GM19438 (cell line): ENCODE results near the gene PROK1.
"Not testable (repeated sequence)": the region's sequence is repeated elsewhere in the genome, so short reads cannot be mapped to it uniquely, and the experiment has no call there.

Source experiments
- ATAC-seq: cut with Tn5 transposase; IDR thresholded peaks from one replicate; pipeline ENCODE4 v1.9.1; 2021; ENCODE audit warnings: low read depth; ENCODE audit not compliant: unreplicated experiment

The PROK1 gene

GRCh38 chr1:110433213-110433612 is 17.7 kb upstream of the PROK1 start:
- no peak for ATAC-seq

DNA sequence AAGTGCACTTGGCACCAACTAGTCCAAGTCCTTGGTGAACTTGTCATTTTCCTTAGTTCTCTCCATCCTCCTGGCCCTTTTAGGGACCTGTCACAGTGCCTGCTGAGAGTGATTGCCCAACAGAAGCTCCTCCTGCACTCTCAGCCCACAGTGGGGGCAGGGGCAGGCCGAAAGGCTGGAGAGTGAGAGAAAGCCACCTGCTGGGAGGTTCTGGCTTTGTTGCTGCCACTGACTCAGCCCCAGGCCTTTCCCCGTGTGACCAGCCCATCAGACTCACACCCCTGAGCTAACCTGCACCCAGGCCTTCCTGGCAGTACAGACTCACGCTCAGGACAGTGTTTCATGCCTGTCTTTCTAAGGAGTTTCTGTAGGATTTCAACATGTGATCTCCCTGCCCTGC is 17.1 kb upstream of the PROK1 start:
- no peak for ATAC-seq

GRCh38 chr1:110434946-110435345 is 16.0 kb upstream of the PROK1 start:
- no peak for ATAC-seq

DNA sequence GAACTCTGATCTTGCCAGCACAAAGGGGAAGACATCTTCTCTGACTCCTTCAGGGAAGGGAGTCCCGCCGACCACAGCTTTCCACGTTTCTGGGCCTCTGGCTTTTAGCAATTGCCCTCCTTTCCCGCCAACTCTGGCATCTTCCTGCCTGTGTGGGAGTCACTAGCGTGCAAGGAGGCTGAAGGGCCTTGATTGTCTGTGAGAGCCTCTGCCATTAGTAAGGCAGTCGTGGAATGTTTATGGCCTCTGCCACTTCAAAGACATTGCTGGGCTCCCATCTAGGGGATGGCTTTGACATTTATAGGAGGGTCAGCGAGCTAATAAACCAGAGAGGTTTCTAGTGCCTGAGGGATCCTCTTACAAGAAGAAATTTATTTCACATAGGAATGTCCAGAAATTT is 14.3 kb upstream of the PROK1 start:
- no peak for ATAC-seq

GRCh38 chr1:110437645-110438299 is 13.2 kb upstream of the PROK1 start:
- not testable (repeated sequence) for ATAC-seq

DNA sequence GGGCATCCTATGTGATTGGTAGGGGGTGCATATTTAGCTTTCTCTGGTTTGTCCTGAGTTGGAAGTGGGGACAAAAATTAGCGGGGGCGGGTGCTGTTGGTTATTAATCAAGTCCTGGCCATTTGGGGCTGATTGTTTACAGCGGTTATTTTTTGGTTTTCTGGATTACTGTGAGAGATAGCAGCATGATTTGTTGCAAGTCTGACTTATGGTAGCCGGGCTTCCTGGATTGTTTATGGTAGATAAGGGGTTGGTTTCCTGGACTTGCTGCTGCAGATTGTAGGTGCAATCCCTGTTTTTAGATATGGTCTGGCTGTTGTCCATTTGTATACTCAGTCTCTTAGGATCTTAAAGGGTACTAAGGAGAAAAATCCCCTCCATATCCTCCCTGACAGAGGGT is 12.1 kb upstream of the PROK1 start:
- ATAC-seq: no peak

- not testable (repeated sequence) for ATAC-seq
These were observed 11.1 kb upstream of the PROK1 start for GRCh38 chr1:110439873-110440272.

DNA sequence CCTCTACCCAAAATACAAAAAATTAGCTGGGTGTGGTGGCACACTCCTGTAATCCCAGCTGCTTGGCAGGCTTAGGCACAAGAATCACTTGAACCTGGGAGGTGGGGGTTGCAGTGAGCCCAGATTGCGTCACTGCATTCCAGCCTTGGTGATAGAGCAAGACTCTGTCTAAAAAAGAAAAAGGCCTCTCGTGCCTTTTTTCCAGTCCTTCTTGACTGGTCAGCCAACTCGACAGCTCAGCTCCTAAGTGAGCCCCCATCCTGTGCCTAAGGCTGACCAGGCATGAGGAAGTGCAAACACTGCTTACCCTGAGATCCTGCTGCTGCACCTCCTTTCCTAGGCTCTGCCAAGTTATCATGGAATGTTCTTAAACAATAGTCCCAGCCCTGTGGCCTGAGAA is 10.1 kb upstream of the PROK1 start:
- no peak for ATAC-seq

- no peak for ATAC-seq
These were observed 9.1 kb upstream of the PROK1 start for GRCh38 chr1:110441888-110442287.

DNA sequence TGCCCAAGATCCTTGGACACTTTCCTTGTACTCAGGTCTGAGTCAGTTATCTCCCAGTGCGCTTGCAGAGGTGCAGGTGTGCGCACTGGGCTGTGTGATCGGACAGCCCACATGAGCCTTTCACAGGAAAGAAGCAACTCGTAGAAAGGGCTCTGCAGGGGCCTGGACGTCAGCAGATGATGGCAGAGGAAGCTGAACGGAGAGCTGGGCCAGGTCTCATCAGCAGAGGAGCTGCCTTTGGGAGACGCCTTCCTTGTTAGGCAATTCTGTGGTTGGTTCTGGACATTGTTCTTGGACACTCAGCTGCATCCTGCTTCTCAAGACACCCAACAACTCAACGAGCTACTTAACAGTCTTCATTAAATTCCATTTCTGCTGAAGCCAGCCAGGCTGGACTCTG is 7.5 kb upstream of the PROK1 start:
- no peak for ATAC-seq

GRCh38 chr1:110444561-110444960 is 6.4 kb upstream of the PROK1 start:
- no peak for ATAC-seq

DNA sequence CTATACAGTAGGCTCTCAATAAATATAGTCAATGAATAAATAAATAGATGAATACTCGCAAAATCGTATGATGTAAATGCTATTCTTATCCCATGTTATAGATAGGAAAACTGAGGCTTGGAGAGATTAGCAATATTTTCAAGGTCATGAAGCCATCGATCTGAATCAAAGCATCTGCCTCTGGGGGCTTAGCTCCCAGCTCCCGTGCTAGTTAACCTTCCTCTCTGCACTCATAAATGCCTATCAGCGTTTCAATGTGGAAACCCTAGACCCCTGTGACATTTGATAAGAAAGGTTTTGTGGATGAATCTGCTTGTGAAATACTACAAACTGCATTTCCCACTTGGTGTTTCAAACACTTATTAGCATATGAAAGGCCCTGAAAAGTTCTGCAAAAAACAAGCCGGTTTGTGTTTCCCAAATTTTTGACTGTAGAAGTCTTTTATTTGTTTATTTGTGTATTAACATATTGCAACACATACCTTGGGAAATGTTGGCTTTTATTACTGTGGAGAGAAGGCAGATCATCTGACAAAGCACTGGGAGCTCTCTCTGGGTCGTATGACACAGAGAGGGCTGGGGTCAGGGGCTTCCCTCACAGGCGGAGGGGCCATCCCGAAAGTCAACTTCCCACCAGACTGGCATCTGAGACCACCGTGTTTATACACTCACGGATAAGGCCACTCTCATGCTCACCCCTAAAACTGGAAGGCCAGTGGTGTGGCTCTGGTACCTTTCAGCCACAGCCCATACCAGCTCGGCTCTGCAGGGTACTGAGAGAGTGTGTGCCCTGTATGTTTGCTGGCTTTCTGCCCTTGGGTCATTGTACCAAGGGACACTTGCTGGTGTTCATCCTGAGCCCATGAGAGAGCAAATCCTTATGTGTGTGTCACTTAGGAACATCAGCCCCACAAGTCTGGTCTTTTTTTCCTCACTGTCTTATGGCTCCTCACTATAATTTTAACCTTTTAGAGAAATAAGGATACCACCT is 993 bp upstream of the PROK1 start:
- ATAC-seq: no peak

DNA sequence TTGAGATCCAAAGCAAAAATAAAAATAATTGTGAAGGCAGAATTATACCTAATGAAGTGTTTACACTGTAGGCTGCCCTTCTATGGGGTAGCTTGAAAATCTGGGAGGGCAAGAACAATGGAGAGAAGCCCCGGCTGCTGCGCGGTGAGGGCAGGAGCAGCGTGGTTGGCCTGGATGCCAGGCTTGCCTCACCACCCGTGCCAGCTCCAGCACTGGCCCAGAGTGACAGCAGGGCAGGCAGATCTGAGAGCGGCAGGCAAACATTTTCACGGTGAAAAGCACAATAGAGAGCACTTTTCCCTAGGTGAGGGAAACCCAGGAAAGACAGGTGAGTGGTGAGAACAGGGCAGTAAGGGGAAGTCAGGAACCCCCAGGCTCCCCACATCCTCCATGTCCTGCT is 1.4 kb downstream of the PROK1 start:
- no peak for ATAC-seq

DNA sequence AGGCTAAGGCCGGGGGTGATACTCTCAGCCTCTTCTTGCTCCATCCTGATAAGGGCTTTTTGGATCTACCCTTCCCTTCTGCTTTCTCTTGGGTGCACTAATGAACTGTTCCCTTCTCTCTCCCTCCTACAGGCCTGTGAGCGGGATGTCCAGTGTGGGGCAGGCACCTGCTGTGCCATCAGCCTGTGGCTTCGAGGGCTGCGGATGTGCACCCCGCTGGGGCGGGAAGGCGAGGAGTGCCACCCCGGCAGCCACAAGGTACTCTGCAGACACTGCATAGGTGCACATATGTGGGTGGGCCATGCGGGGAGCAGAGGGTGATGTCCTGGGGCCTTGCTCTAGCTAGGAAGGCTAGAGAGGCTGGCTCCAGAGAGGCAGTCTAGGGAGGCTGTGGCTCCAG is 2.9 kb downstream of the PROK1 start:
- no peak for ATAC-seq

DNA sequence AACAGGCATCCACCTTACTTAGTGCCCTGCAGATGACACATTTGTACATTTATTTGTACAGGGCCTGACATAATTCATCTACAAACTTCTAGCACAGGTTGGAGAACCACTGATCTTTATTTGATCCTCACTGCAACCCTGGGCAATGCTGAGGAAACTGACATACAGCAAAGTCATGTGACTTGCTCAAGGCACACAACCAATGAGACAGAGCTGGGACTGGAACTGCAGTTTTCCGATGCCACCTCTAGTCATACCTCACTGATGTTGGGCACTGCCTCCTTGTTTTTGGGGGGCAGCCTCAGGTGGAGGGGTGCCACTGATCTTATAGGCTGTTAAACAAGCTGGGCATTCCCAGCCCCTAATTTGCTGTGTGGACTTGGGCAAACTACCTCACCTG is 3.4 kb downstream of the PROK1 start:
- no peak for ATAC-seq

DNA sequence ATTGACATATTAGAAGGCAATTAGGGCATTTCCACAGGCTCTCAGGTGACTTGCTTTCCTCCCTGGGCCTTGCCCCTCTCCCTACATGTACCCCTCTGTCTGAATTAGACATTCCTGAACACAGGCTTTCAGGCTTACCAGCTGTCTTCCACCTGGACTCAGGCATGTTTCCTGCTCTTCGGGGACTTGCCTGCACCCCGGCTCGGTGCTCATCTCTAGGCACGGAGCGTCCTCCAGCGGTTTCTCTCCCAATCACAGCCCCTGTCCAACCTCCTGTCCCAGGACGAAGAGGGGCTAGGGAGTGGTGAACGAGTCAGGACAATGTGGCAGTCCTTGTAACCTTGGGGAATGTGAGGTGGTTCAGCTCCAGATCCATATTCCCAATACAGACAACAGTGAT is 4.2 kb downstream of the PROK1 start:
- no peak for ATAC-seq

GRCh38 chr1:110457206-110457605 is 6.3 kb downstream of the PROK1 start:
- ATAC-seq: no peak

DNA sequence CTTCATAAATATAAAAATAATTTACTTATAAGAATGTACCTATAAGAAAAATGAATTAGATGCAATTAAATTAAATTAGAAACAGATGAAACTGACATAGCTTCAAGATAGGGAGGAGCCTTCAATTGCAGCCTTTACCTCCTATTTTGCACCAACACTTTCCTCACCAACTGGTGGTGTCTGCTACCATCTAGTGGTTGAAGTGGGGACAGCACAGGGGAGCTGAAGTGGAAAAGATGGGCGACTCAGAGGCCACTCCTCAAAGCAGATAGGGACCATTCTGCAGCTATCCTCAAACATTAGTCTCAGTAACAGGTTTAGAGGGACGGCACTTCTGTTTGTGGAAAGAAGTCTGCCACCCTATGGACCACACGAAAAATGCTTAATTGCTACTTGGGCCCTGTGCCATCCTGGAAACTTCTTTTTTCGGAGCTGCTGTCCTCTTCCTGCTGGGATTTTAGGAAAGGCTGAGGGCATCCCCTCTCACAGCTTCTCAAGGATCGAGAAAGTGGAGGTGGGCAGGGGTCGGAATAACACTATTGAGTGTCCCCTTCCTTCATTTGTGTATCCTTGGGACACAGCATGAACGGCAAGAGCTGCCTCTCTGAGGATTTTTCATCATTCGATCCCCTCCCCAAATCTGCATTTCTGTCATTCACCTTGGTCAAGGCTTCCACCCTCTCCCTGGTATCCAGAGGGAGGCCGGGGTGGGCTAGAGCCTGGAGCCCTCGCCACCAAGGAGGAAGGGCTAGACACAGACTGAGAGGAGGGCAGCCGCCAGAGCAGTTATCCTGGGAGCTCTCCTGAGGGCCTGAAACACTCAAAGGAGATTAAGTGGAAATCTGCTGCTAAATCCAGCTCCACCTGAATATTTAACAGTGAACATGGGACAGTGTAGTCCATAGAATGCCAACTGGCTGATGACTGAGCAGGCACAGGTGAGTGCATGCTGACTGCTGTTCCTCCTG is 9.6 kb downstream of the PROK1 start:
- ATAC-seq: no peak

DNA sequence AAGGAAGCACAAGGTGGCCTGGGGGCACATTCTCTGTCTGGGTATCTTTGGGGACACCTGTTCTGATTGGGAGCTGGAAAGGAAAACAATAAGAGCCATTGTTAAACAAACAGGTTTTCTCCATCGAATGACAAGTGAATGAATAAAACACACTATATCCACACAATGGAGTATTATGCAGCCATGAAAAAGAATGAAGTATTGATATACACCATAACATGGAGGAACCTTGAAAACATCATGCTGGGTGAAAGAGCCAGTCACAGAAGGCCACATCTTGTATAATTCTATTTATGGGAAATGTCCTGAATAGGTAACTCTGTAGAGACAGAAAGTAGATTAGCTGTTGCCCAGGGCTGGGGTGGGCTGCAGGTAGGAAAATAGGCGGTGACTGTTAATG is 11.1 kb downstream of the PROK1 start:
- no peak for ATAC-seq

DNA sequence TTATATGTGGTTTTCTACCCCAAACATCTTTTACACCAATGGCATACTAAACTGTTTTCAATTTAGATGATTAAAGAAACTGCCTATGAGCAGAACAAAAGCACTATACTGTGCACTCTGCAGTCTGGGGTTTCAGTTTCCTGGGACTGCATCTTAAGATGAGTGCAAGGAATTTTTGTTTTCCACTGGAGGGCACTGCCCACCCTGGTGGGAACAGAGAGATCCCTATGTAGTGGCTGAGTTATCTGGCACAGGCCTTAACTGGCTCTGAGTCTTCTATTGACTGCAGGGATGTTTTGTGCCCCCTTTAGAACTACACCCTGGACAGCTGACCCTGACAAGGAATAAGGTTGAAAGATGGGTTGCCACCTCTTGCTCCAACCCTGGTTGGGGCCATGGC is 12.0 kb downstream of the PROK1 start:
- no peak for ATAC-seq

DNA sequence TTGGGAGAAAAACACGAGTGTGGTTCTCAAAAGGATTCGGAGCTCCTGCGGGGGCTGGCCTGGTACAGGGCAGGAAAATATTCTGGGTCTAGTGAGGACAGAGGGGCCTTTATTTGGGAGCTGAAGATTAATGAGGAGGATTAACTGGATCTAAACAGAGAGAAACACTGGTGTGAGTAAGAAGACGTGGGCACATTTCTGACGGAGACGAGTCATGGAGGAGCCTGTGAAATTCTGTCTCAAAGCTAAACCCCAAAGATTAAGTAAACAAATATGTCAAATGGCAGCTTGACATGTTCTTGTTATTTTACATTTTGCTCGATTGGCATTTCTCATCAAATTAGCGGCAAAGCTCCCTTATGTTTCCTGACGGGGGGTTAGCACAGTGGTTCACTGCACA is 12.8 kb downstream of the PROK1 start:
- no peak for ATAC-seq
